WTC11 (cell line): Measurements from ENCODE around the gene SPOCK2. TPM values are rescaled to one million over a fixed set of nuclear protein-coding genes. Genes with fewer than 3 reads are reported as not detected.

ENCODE experiments used
- ATAC-seq: fragments of 200-7000 bp; cut with Tn5 transposase; 2 replicates; pipeline ENCODE4 v1.10.0; 2021; ENCODE audit warnings: mild to moderate bottlenecking, moderate library complexity
- CTCF ChIA-PET: fragments of 300-600 bp; sonication (Branson Sonifier 250); formaldehyde crosslinking; loops from one replicate; lab custom pipeline; 2021; ENCODE audit warnings: antibody characterized with exemption; lab: Charles Lee
- POLR2A ChIA-PET: fragments of 350-600 bp; sonication (Branson Sonifier 250); formaldehyde crosslinking; loops from one replicate; lab custom pipeline; 2021; ENCODE audit warnings: antibody characterized with exemption; lab: Charles Lee
- DNase-seq: peaks from one replicate; pipeline ENCODE4 v3.0.0; 2021; ENCODE audit warnings: low spot score
- H3K27ac Mint-ChIP-seq: 2 replicates; pipeline ENCODE4 v1.8.0; 2021; ENCODE audit warnings: mixed read lengths
- H3K27me3 Mint-ChIP-seq: 2 replicates; pipeline ENCODE4 v1.8.0; 2021; ENCODE audit warnings: low read depth, mild to moderate bottlenecking, moderate library complexity, mixed read lengths
- H3K36me3 Mint-ChIP-seq: 2 replicates; pipeline ENCODE4 v1.8.0; 2021; ENCODE audit warnings: mixed read lengths
- H3K4me1 Mint-ChIP-seq: 2 replicates; pipeline ENCODE4 v1.8.0; 2022; ENCODE audit warnings: mixed read lengths
- H3K4me3 Mint-ChIP-seq: 2 replicates; pipeline ENCODE4 v1.8.0; 2021; ENCODE audit warnings: mild to moderate bottlenecking, moderate library complexity, mixed read lengths
- H3K9me3 Mint-ChIP-seq: 2 replicates; pipeline ENCODE4 v1.8.0; 2021; ENCODE audit warnings: mixed read lengths
- ATF2 ChIP-seq: sonication (generic); formaldehyde crosslinking; IDR thresholded peaks from 2 replicates; pipeline ENCODE4 v1.8.1; 2022; ENCODE audit warnings: low read depth, missing genetic modification reagents, borderline replicate concordance
- CREM ChIP-seq: sonication (generic); formaldehyde crosslinking; IDR thresholded peaks from 2 replicates; pipeline ENCODE4 v1.8.1; 2022; ENCODE audit warnings: mild to moderate bottlenecking, missing genetic modification reagents, moderate library complexity
- EMX1 ChIP-seq: fragments of 250-450 bp; sonication (Bioruptor Pico); IDR thresholded peaks from 2 replicates; pipeline ENCODE4 v1.8.0; 2021; ENCODE audit warnings: mild to moderate bottlenecking
- FOXK1 ChIP-seq: sonication (generic); formaldehyde crosslinking; IDR thresholded peaks from 2 replicates; pipeline ENCODE4 v1.8.0; 2022; ENCODE audit warnings: mild to moderate bottlenecking, moderate library complexity, missing genetic modification reagents
- FOXP4 ChIP-seq: sonication (generic); formaldehyde crosslinking; IDR thresholded peaks from 2 replicates; pipeline ENCODE4 v1.8.0; 2022; ENCODE audit warnings: mild to moderate bottlenecking, missing genetic modification reagents
- JUN ChIP-seq: sonication (generic); formaldehyde crosslinking; IDR thresholded peaks from 2 replicates; pipeline ENCODE4 v1.8.0; 2023; ENCODE audit warnings: mild to moderate bottlenecking, missing genetic modification reagents
- SMAD3 ChIP-seq: sonication (generic); formaldehyde crosslinking; IDR thresholded peaks from 2 replicates; pipeline ENCODE4 v1.8.0; 2022; ENCODE audit warnings: missing genetic modification reagents, mild to moderate bottlenecking, borderline replicate concordance
- USF1 ChIP-seq: sonication (generic); formaldehyde crosslinking; IDR thresholded peaks from 2 replicates; pipeline ENCODE4 v1.8.0; 2022; ENCODE audit warnings: mild to moderate bottlenecking, missing genetic modification reagents
- ZNF317 ChIP-seq: sonication (generic); formaldehyde crosslinking; IDR thresholded peaks from 2 replicates; pipeline ENCODE4 v1.8.1; 2023; ENCODE audit warnings: low read depth, mild to moderate bottlenecking, moderate library complexity, missing genetic modification reagents, borderline replicate concordance
- ZNF396 ChIP-seq: fragments of 250-450 bp; sonication (Bioruptor Pico); IDR thresholded peaks from 2 replicates; pipeline ENCODE4 v1.8.0; 2021; ENCODE audit warnings: mild to moderate bottlenecking, moderate library complexity, borderline replicate concordance
- ZNF416 ChIP-seq: fragments of 250-450 bp; sonication (Bioruptor Pico); IDR thresholded peaks from 2 replicates; pipeline ENCODE4 v1.9.0; 2021; ENCODE audit warnings: mild to moderate bottlenecking, inconsistent platforms
- ZNF423 ChIP-seq: fragments of 250-450 bp; sonication (Bioruptor Pico); IDR thresholded peaks from 2 replicates; pipeline ENCODE4 v2.1.2; 2022; ENCODE audit warnings: mild to moderate bottlenecking, moderate library complexity
- ZNF512 ChIP-seq: sonication (generic); formaldehyde crosslinking; IDR thresholded peaks from 2 replicates; pipeline ENCODE4 v1.8.1; 2022; ENCODE audit warnings: missing genetic modification reagents, borderline replicate concordance
- total RNA-seq: library from RNA; stranded (reverse); gene quantifications from 3 replicates; pipeline ENCODE4 v1.2.3, GENCODE V29; 2021
- TF ChIP-seq, protein P1 (sequence below): fragments of 250-450 bp; sonication (Bioruptor Pico); conservative IDR thresholded peaks from 2 replicates; pipeline ENCODE4 v1.9.0; 2021; ENCODE audit warnings: mild to moderate bottlenecking
- TF ChIP-seq, protein P2 (sequence below): sonication (generic); formaldehyde crosslinking; IDR thresholded peaks from 2 replicates; pipeline ENCODE4 v1.8.1; 2023; ENCODE audit warnings: mild to moderate bottlenecking, missing genetic modification reagents
- TF ChIP-seq, protein P3 (sequence below): sonication (generic); formaldehyde crosslinking; IDR thresholded peaks from 2 replicates; pipeline ENCODE4 v1.8.1; 2023; ENCODE audit warnings: mild to moderate bottlenecking, missing genetic modification reagents
- TF ChIP-seq, protein P4 (sequence below): sonication (generic); formaldehyde crosslinking; IDR thresholded peaks from 2 replicates; pipeline ENCODE4 v1.8.0; 2022; ENCODE audit warnings: mild to moderate bottlenecking, missing genetic modification reagents

The SPOCK2 gene
- total RNA-seq, 1 experiment from 2014 or later = 4.7 TPM

DNA sequence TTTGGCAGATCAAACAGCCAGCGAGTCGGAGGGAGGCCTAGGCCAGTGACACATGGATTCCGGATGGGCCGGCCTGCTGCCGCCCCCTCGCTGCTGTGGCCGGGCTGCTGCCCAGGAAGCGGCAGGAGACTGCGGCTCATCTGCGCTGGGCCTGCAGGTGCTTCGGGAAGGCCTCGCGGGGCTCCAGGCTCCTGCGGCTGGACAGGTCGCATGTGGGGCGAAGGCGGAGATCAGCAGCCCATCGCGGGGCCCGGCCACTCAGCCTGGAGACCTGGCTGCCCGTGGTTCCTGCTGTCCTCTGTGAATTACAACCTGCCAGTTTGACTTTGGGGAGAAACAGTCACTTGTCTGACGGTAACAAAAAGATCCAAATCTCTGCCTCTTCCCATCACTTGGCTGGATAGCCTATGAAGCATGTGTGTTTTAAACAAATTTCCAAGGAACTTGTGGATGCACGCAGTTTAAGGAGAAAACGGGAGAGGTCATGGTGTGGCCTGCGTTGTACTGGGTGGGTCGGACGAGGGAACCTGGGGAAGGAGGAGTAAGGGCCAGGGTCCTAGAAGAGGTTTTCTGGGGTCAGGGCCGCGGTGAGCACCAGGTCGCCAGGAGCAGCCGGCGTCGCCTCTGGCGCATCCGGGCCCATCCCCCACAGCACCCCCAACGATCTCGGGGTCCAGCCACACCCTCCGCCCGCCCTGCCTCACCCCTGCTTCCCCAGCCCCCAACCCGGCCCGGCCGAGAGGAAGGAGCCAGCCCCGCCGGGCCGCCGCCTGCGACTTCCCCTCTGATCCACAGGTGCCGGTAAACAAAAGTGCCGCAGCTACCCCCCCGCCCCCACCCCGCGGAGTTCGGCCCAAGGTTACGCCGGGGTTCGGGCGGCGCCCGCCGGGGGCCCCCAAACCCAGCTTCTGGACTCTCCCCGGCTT, 1.6 kb downstream of the SPOCK2 start (continued):
- TF ChIP-seq, protein P1, sequence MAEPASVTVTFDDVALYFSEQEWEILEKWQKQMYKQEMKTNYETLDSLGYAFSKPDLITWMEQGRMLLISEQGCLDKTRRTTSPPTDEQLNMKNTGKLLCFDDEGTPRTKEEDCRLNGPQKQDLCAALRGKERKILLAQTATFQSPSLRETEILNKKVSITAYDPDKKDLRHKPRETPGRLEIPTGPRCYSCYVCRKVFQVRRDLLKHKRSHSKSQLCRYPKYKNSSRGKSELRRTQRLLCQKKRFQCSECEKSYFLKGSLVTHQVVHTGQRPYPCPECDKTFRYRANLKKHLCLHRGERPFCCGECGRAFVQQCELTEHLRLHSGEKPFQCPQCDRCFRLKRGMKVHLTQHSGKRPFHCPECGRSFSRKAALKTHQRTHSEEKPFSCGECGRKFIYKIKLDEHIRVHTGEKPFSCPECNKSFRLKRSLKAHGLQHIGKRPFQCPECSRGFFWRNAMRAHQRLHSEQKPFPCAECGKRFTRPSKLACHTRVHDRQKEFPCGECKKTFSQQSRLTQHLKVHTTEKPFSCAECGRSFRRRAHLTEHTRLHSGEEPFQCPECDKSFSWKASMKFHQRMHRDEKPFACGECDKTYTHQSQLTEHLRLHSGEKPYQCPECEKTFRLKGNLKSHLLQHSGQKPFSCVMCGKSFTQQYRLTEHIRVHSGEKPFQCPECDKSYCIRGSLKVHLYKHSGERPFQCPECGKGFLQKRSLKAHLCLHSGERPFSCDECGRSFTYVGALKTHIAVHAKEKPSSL (CRISPR knock-in tag) = no peak
- TF ChIP-seq ZNF396 (CRISPR knock-in tag) (no peak), ZNF423 (CRISPR knock-in tag) (peak; percentile 19; the same call in 1 of the 2 replicates), ZNF512 (CRISPR knock-in tag) (no peak), USF1 (no peak), JUN (no peak), ZNF416 (CRISPR knock-in tag) (no peak), CREM (CRISPR knock-in tag) (peak; percentile 37; the same call in 1 of the 2 replicates), EMX1 (CRISPR knock-in tag) (no peak), ZNF317 (CRISPR knock-in tag) (no peak)
- TF ChIP-seq, protein P2, sequence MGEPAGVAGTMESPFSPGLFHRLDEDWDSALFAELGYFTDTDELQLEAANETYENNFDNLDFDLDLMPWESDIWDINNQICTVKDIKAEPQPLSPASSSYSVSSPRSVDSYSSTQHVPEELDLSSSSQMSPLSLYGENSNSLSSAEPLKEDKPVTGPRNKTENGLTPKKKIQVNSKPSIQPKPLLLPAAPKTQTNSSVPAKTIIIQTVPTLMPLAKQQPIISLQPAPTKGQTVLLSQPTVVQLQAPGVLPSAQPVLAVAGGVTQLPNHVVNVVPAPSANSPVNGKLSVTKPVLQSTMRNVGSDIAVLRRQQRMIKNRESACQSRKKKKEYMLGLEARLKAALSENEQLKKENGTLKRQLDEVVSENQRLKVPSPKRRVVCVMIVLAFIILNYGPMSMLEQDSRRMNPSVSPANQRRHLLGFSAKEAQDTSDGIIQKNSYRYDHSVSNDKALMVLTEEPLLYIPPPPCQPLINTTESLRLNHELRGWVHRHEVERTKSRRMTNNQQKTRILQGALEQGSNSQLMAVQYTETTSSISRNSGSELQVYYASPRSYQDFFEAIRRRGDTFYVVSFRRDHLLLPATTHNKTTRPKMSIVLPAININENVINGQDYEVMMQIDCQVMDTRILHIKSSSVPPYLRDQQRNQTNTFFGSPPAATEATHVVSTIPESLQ (CRISPR knock-in tag) = no peak

GRCh38 chr10:72085864-72086465, 2.4 kb downstream of the SPOCK2 start:
- H3K27me3 Mint-ChIP-seq = peaks cover 55% of the 10 kb centered on the region
- ChIA-PET POLR2A (no interaction called here), CTCF (interaction anchor here (2.5 kb wide), 1 partner anchor 37 kb away, joined by 13 read pairs; no protein-coding TSS in a partner anchor)
- no peaks in the 10 kb centered on the region for H3K9me3 Mint-ChIP-seq
- TF ChIP-seq, protein P3, sequence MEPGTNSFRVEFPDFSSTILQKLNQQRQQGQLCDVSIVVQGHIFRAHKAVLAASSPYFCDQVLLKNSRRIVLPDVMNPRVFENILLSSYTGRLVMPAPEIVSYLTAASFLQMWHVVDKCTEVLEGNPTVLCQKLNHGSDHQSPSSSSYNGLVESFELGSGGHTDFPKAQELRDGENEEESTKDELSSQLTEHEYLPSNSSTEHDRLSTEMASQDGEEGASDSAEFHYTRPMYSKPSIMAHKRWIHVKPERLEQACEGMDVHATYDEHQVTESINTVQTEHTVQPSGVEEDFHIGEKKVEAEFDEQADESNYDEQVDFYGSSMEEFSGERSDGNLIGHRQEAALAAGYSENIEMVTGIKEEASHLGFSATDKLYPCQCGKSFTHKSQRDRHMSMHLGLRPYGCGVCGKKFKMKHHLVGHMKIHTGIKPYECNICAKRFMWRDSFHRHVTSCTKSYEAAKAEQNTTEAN (CRISPR knock-in tag) = no peak
- no peak for TF ChIP-seq FOXK1 (CRISPR knock-in tag)
- no peak for TF ChIP-seq FOXP4 (CRISPR knock-in tag)
- no peak for TF ChIP-seq ATF2 (CRISPR knock-in tag)
- TF ChIP-seq ZNF512 (CRISPR knock-in tag) = no peak
- TF ChIP-seq, protein P4, sequence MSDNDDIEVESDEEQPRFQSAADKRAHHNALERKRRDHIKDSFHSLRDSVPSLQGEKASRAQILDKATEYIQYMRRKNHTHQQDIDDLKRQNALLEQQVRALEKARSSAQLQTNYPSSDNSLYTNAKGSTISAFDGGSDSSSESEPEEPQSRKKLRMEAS = no peak
- TF ChIP-seq SMAD3 = no peak
- no peak for DNase-seq
- no peaks in the 10 kb centered on the region for H3K36me3 Mint-ChIP-seq
- peaks cover 24% of the 10 kb centered on the region for H3K4me1 Mint-ChIP-seq
- H3K27ac Mint-ChIP-seq = no peak overlapping the region
- peak overlapping the region; percentile 72 for H3K4me3 Mint-ChIP-seq
- no peak for ATAC-seq
